CD4-positive, alpha-beta T cell treated with Interleukin-21 for 1 hour (primary cell): ENCODE results near the gene GALNT7.
"Not testable (repeated sequence)": the region's sequence is repeated elsewhere in the genome, so short reads cannot be mapped to it uniquely, and the experiment has no call there.

ENCODE experiments used
- DNase-seq: peaks from one replicate; pipeline ENCODE4 v3.0.0-alpha.2; 2020

Gene GALNT7

GRCh38 chr4:173168396-173169177 is at the start of gene GALNT7:
TSS of gene GALNT7 (plus strand) at chr4:173168811. CDS start at chr4:173168836, 25 bp downstream.
- DNase-seq = peak; percentile 69

- not testable (repeated sequence) for DNase-seq
These were observed 49.8 kb upstream of the GALNT7 start for GRCh38 chr4:173118819-173119218.

- no peak for DNase-seq
These were observed 48.8 kb upstream of the GALNT7 start for GRCh38 chr4:173119818-173120217.

- DNase-seq = no peak
These were observed 47.5 kb upstream of the GALNT7 start for GRCh38 chr4:173121076-173121561.

GRCh38 chr4:173124209-173124865 is 44.3 kb upstream of the GALNT7 start:
- DNase-seq = no peak

GRCh38 chr4:173125216-173125812 is 43.3 kb upstream of the GALNT7 start:
- no peak for DNase-seq

GRCh38 chr4:173128199-173128890 is 40.3 kb upstream of the GALNT7 start:
- DNase-seq = no peak

- no peak for DNase-seq
These were observed 37.9 kb upstream of the GALNT7 start for GRCh38 chr4:173130687-173131086.

- no peak for DNase-seq
These were observed 34.2 kb upstream of the GALNT7 start for GRCh38 chr4:173134426-173134825.

GRCh38 chr4:173135241-173135847 is 33.3 kb upstream of the GALNT7 start:
- no peak for DNase-seq

GRCh38 chr4:173138624-173139023 is 30.0 kb upstream of the GALNT7 start:
- no peak for DNase-seq

GRCh38 chr4:173139561-173139960 is 29.1 kb upstream of the GALNT7 start:
- DNase-seq = no peak

GRCh38 chr4:173145131-173145530 is 23.5 kb upstream of the GALNT7 start:
- DNase-seq = no peak

- no peak for DNase-seq
These were observed 22.2 kb upstream of the GALNT7 start for GRCh38 chr4:173146456-173146855.

- no peak for DNase-seq
These were observed 17.1 kb upstream of the GALNT7 start for GRCh38 chr4:173151496-173151895.

- no peak for DNase-seq
These were observed 16.5 kb upstream of the GALNT7 start for GRCh38 chr4:173152104-173152503.

GRCh38 chr4:173153445-173153844 is 15.2 kb upstream of the GALNT7 start:
- no peak for DNase-seq

- DNase-seq = no peak
These were observed 8.8 kb upstream of the GALNT7 start for GRCh38 chr4:173159791-173160190.

GRCh38 chr4:173160871-173161270 is 7.7 kb upstream of the GALNT7 start:
- DNase-seq = no peak

GRCh38 chr4:173161311-173161710 is 7.3 kb upstream of the GALNT7 start:
- no peak for DNase-seq

GRCh38 chr4:173165706-173166105 is 2.9 kb upstream of the GALNT7 start:
- no peak for DNase-seq

- no peak for DNase-seq
These were observed 2.1 kb upstream of the GALNT7 start for GRCh38 chr4:173166491-173166890.
